Upper lobe of left lung (tissue), 6 donors: ENCODE results near the gene OAT. TPM values are rescaled to one million over a fixed set of nuclear protein-coding genes. Genes with fewer than 3 reads are reported as not detected.

Source experiments
- ATAC-seq, 2 donors: fragments of 200-7000 bp; cut with Tn5 transposase; one replicate each; pipeline ENCODE4 v1.9.1; 2022; ENCODE audit warnings: mild to moderate bottlenecking in 2 of 2, moderate library complexity in 2 of 2; ENCODE audit not compliant: low FRiP score in 2 of 2
- DNase-seq, 2 donors: peaks; one replicate each; pipeline ENCODE4 v3.0.0-alpha.2; 2019 to 2020
- H3K27ac ChIP-seq, 4 donors: fragments of 200-600 bp; sonication (generic); one replicate each; pipeline ENCODE4 v1.5.1; 2016 to 2019
- H3K27me3 ChIP-seq, 4 donors: fragments of 200-600 bp; sonication (generic); one replicate each; pipeline ENCODE4 v1.5.1; 2017 to 2019
- H3K36me3 ChIP-seq, 4 donors: fragments of 200-600 bp; sonication (generic); one replicate each; pipeline ENCODE4 v1.5.1; 2016 to 2019
- H3K4me1 ChIP-seq, 4 donors: fragments of 200-600 bp; sonication (generic); one replicate each; pipeline ENCODE4 v1.5.1; 2018 to 2019
- H3K4me3 ChIP-seq, 4 donors: fragments of 200-600 bp; sonication (generic); one replicate each; pipeline ENCODE4 v1.5.1; 2017 to 2019; ENCODE audit warnings: mild to moderate bottlenecking in 2 of 4, moderate library complexity in 1 of 4
- H3K9me3 ChIP-seq, 4 donors: fragments of 200-600 bp; sonication (generic); one replicate each; pipeline ENCODE4 v1.5.1; 2018 to 2019
- EP300 ChIP-seq, 4 donors: sonication (generic); formaldehyde crosslinking; IDR thresholded peaks; one replicate each; pipeline ENCODE4 v1.5.1; 2017; ENCODE audit warnings: antibody characterized with exemption in 4 of 4, control low read depth in 2 of 4
- POLR2A ChIP-seq, 4 donors: fragments of 450-650 bp; IDR thresholded peaks; one replicate each; pipeline ENCODE4 v1.5.1; 2016 to 2017; ENCODE audit warnings: antibody characterized with exemption in 4 of 4, mild to moderate bottlenecking in 2 of 4
- POLR2AphosphoS5 ChIP-seq, 2 donors: sonication (generic); formaldehyde crosslinking; IDR thresholded peaks; one replicate each; pipeline ENCODE4 v1.5.1; 2017; ENCODE audit warnings: antibody characterized with exemption in 2 of 2
- WGBS, 2 donors: methylation state at CpG; one replicate each; pipeline ENCODE4 v1.1.5; 2017 to 2018; 5-methylcytosine and 5-hydroxymethylcytosine counted together
- total RNA-seq, 6 donors: library from RNA; depleted of rRNA in 4 of 6; stranded (reverse); fragments of >200 nt in 4 of 6; gene quantifications; one replicate each; pipeline versions ENCODE4 v1.1.0 to v1.2.1, GENCODE V29; 2016 to 2021
- TF ChIP-seq, protein P1 (sequence below), 6 experiments: fragments of 450-650 bp in 4 of 6; fragments of 200-600 bp in 2 of 6; sonication (generic) in 2 of 6; IDR thresholded peaks; one replicate each; pipeline ENCODE4 v1.5.1; 2016 to 2019; ENCODE audit warnings: antibody characterized with exemption in 6 of 6
- donor health status: DM: no; HTN: no; CAD: no; lungs with moderate emphysema.
- donor health status: DM: no; HTN: yes; CAD: no; lungs with severe emphysema.

OAT gene
- total RNA-seq, 6 donors from 2014 or later = 21.0 to 82.7 (median 48.0) TPM

GRCh38 chr10:124459395-124459794 is 40.7 kb upstream of the OAT start:
- Histone ChIP-seq H3K27me3 (peaks cover 0 to 3% (median 0%) of the 10 kb centered on the region in 4 donors), H3K4me1 (peaks cover 0 to 10% (median 3%) of the 10 kb centered on the region in 4 donors), H3K9me3 (no peaks in the 10 kb centered on the region), H3K36me3 (no peaks in the 10 kb centered on the region), H3K4me3 (no peak overlapping the region), H3K27ac (no peak overlapping the region)
- ATAC-seq (no peak), DNase-seq (no peak)
- TF ChIP-seq EP300 (IDR thresholded peaks at IDR 0.05) (no peak), POLR2A (IDR thresholded peaks at IDR 0.05) (no peak), POLR2AphosphoS5 (IDR thresholded peaks at IDR 0.05) (no peak)
- TF ChIP-seq, protein P1, sequence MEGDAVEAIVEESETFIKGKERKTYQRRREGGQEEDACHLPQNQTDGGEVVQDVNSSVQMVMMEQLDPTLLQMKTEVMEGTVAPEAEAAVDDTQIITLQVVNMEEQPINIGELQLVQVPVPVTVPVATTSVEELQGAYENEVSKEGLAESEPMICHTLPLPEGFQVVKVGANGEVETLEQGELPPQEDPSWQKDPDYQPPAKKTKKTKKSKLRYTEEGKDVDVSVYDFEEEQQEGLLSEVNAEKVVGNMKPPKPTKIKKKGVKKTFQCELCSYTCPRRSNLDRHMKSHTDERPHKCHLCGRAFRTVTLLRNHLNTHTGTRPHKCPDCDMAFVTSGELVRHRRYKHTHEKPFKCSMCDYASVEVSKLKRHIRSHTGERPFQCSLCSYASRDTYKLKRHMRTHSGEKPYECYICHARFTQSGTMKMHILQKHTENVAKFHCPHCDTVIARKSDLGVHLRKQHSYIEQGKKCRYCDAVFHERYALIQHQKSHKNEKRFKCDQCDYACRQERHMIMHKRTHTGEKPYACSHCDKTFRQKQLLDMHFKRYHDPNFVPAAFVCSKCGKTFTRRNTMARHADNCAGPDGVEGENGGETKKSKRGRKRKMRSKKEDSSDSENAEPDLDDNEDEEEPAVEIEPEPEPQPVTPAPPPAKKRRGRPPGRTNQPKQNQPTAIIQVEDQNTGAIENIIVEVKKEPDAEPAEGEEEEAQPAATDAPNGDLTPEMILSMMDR (IDR thresholded peaks at IDR 0.05) = no peak
- WGBS, 2 donors = 53 to 63% methylated on average over 1 of the region's 1 CpG

DNA sequence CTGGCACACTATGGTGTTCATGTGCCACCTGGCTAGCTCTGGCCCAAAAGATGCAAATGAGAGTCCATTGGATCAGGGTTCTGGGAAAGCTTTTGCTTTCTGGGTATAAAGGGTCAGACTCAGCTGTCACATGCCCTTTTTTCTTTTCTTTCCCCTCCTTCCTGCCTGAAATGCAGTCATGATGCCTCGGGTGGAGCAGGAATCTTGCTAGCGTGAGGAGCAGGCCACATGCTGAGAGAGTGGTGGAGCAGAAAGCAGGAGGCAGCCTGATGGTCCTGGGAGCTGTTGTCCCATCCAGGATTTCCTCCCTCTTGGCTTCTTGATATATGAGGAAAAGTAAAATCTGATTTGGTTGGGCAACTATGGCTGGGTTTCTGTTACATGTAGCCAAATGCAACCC is 40.2 kb upstream of the OAT start:
- H3K4me1 ChIP-seq = peaks cover 0 to 10% (median 3%) of the 10 kb centered on the region in 4 donors
- no peak overlapping the region for H3K4me3 ChIP-seq
- 74 to 82% methylated on average over 2 of the region's 2 CpGs for WGBS, 2 donors
- DNase-seq (no peak), ATAC-seq (no peak)
- no peaks in the 10 kb centered on the region for H3K9me3 ChIP-seq
- no peaks in the 10 kb centered on the region for H3K36me3 ChIP-seq
- no peak for TF ChIP-seq EP300 (IDR thresholded peaks at IDR 0.05)
- H3K27ac ChIP-seq = no peak overlapping the region
- H3K27me3 ChIP-seq = peaks cover 0 to 3% (median 0%) of the 10 kb centered on the region in 4 donors

DNA sequence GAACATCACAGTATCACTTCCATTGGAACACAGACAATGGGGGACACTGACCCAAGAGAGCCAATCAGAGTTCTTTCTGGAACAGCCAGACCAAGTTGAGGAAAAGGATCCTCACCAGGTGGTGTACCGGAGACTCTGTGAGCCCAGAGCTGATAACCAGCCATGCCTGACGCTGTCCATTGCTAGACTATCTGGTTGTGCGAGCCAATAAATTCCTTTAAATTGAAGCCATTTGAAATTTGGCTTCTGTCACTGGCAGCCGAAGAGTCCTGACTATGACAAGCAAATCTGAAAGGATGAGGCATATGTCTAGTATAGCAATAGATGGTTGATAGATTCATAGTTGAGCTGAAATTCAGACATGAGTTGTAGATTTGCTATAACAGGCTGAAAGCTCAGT is 39.8 kb upstream of the OAT start:
- Histone ChIP-seq H3K27ac (no peak overlapping the region), H3K4me3 (no peak overlapping the region), H3K27me3 (peaks cover 0 to 4% (median 0%) of the 10 kb centered on the region in 4 donors), H3K4me1 (peaks cover 0 to 10% (median 3%) of the 10 kb centered on the region in 4 donors), H3K36me3 (no peaks in the 10 kb centered on the region), H3K9me3 (no peaks in the 10 kb centered on the region)
- WGBS, 2 donors = 92 to 94% methylated on average over 3 to 4 of the region's 4 CpGs
- ATAC-seq (no peak), DNase-seq (no peak)
- TF ChIP-seq POLR2A (IDR thresholded peaks at IDR 0.05) (no peak), EP300 (IDR thresholded peaks at IDR 0.05) (no peak), POLR2AphosphoS5 (IDR thresholded peaks at IDR 0.05) (no peak)
- TF ChIP-seq, protein P1 (IDR thresholded peaks at IDR 0.05) = no peak

- DNase-seq (no peak), ATAC-seq (no peak)
- Histone ChIP-seq H3K27me3 (peaks cover 0 to 15% (median 3%) of the 10 kb centered on the region in 4 donors), H3K9me3 (no peaks in the 10 kb centered on the region), H3K4me3 (no peak overlapping the region), H3K4me1 (peaks cover 0 to under 1% (median 0%) of the 10 kb centered on the region in 4 donors), H3K36me3 (no peaks in the 10 kb centered on the region), H3K27ac (no peak overlapping the region)
- WGBS, 2 donors = 66 to 68% methylated on average over 7 of the region's 7 CpGs
- TF ChIP-seq POLR2A (IDR thresholded peaks at IDR 0.05) (no peak), EP300 (IDR thresholded peaks at IDR 0.05) (no peak), POLR2AphosphoS5 (IDR thresholded peaks at IDR 0.05) (no peak)
- TF ChIP-seq, protein P1 (IDR thresholded peaks at IDR 0.05) = no peak
These were observed 36.7 kb upstream of the OAT start for GRCh38 chr10:124455441-124455840.

DNA sequence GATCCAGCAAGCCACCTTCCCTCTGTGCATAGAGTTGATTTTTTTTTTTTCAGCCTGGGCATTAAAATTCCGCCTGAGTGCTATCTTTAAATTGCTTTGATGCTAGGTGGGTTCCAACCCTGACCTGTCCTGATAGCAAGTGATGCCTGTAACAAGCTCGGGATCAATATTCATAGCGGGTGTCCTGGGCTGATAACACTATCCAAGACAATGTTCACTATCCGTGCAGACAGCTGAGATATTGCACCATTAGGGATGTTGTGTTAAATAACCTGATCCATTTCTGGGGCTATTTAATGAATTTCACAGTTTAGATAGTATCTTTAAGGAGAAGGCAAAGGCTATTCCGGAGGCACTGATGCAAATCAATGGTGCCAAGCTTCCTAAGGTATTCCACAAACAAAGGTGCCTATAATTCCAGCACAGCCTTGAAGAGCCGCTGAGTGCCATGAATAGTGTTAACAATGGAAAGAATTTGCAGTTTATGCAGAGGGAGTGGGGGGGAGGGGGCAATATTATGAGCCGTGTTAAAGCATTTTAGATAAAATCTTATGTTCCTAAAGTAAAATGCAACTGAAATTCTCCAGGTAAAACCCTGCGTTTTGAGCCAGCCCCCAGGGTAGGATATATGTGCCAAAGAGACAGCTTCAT is 35.4 kb upstream of the OAT start:
- 18 to 21% methylated on average over 8 of the region's 8 CpGs for WGBS, 2 donors
- DNase-seq = no peak
- TF ChIP-seq EP300 (IDR thresholded peaks at IDR 0.05) (no peak), POLR2A (IDR thresholded peaks at IDR 0.05) (no peak), POLR2AphosphoS5 (IDR thresholded peaks at IDR 0.05) (no peak)
- TF ChIP-seq, protein P1 (IDR thresholded peaks at IDR 0.05) = no peak
- H3K36me3 ChIP-seq = no peaks in the 10 kb centered on the region
- no peak for ATAC-seq
- peaks cover 0 to 26% (median 9%) of the 10 kb centered on the region in 4 donors for H3K27me3 ChIP-seq
- H3K9me3 ChIP-seq = no peaks in the 10 kb centered on the region
- no peak overlapping the region for H3K27ac ChIP-seq
- H3K4me3 ChIP-seq = no peak overlapping the region
- peaks cover 6 to 15% (median 12%) of the 10 kb centered on the region in 4 donors for H3K4me1 ChIP-seq
